ENCODE data around the gene SLC26A4. TPM values are rescaled to one million over a fixed set of nuclear protein-coding genes. Genes with fewer than 3 reads are reported as not detected.

The SLC26A4 gene
- total and polyA plus RNA-seq, 9 of the 15 experiments (the other 6 are each of a cell fraction or from before 2014, with no cell fraction given): 0.09 to 1.2 (median 0.33) TPM

DNA sequence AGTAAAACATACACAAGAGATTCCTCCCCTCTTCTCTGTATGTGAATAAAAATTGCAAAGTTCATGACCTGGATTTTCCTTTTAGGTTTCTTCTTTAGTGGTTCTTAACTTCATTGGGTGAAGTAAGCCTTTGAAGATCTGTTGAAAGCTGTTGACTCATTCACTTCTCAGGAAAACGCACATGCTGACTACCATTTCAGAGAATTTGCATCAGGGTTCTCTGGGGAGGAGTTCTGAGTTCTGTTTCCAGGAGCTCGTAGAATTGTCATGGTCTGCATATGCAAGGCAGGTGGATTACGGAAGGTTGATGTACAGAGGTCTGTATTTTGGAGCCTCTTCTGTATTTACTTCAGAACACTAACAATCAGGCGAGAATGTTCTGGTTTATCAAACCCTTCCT is 962 bp upstream of the SLC26A4 start:
- WGBS (ENCODE audit: insufficient coverage, low coverage, missing lambda C conversion rate): 5% methylated on average over 4 of the region's 4 CpGs
- ChIA-PET POLR2A (interaction anchor here (0.8 kb wide), 1 partner anchor 39 kb away, joined by 3 read pairs; no protein-coding TSS in a partner anchor), CTCF (ENCODE audit: low intra/inter-chr PET ratio) (no interaction called here)
- ATAC-seq (peak; percentile 88), DNase-seq (ENCODE audit: extremely low read depth in 1 of 4, low spot score in 3 of 4) (peak in 2 of 4 experiments; percentile 39 to 69), FAIRE-seq (peak; percentile 67)
- H3K4me1 ChIP-seq (replicated peaks in 1 of 2; ENCODE audit: control insufficient read depth in 2 of 2, insufficient read depth in 2 of 2, low read length in 2 of 2): peaks cover 12% of the 10 kb centered on the region in 2 experiments; a peak in 4 of 5 replicates
- no peaks in the 10 kb centered on the region for H3K9me3 ChIP-seq (replicated peaks; ENCODE audit: control insufficient read depth, insufficient read depth, low read depth, low read length)
- H4K20me1 ChIP-seq (replicated peaks; ENCODE audit: control insufficient read depth, insufficient read depth, low read length): no peaks in the 10 kb centered on the region
- H3K9me1 ChIP-seq (ENCODE audit: control insufficient read depth, insufficient read depth, low read length): no peaks in the 10 kb centered on the region
- no peaks in the 10 kb centered on the region for H3K27me3 ChIP-seq (ENCODE audit: control insufficient read depth in 2 of 2, insufficient read depth in 2 of 2, low read length in 2 of 2)
- H3K4me2 ChIP-seq (ENCODE audit: insufficient read depth, low read length): peak overlapping the region; percentile 33; the same call in 1 of the 2 replicates
- peak overlapping the region; percentile 56 for H2AFZ ChIP-seq (ENCODE audit: low read depth, low read length)
- no peak overlapping the region for H3K4me3 ChIP-seq
- H3K9ac ChIP-seq (ENCODE audit: insufficient read depth in 1 of 2, low read depth in 2 of 2, low read length in 2 of 2): no peak overlapping the region
- no peaks in the 10 kb centered on the region for H3K36me3 ChIP-seq (ENCODE audit: control insufficient read depth, insufficient read depth, low read length)
- H3K79me2 ChIP-seq (ENCODE audit: control insufficient read depth, insufficient read depth, low read length): no peaks in the 10 kb centered on the region
- in situ Hi-C loops (cut with MboI) (no loop called here), intact Hi-C loops (cut with micrococcal nuclease) (no loop called here)
- peak overlapping the region; percentile 39; the same call in 2 of the 3 replicates for H3K27ac ChIP-seq (ENCODE audit: extremely low read depth, low read depth, low read length)
- BruUV-seq (replicated peaks): no TSS peak
- no peak for TF ChIP-seq PURB (CRISPR knock-in tag; IDR thresholded peaks at IDR 0.05; ENCODE audit: low read depth)
- TF ChIP-seq, protein P1, sequence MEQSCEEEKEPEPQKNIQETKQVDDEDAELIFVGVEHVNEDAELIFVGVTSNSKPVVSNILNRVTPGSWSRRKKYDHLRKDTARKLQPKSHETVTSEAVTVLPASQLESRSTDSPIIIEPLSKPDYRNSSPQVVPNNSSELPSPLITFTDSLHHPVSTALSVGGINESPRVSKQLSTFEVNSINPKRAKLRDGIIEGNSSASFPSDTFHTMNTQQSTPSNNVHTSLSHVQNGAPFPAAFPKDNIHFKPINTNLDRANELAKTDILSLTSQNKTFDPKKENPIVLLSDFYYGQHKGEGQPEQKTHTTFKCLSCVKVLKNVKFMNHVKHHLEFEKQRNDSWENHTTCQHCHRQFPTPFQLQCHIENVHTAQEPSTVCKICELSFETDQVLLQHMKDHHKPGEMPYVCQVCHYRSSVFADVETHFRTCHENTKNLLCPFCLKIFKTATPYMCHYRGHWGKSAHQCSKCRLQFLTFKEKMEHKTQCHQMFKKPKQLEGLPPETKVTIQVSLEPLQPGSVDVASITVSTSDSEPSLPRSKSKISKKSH (CRISPR knock-in tag; IDR thresholded peaks at IDR 0.05): no peak
- TF ChIP-seq CXXC5 (CRISPR knock-in tag; IDR thresholded peaks at IDR 0.05): peak; percentile 76
- TF ChIP-seq RB1 (IDR thresholded peaks at IDR 0.05; ENCODE audit: low read depth): no peak
- TF ChIP-seq JUN (IDR thresholded peaks at IDR 0.05; ENCODE audit: borderline replicate concordance, low read depth, low read length): peak; percentile 84
- no peak for TF ChIP-seq JUN (CRISPR knock-in tag; IDR thresholded peaks at IDR 0.05; ENCODE audit: borderline replicate concordance)
- 0 out of 2 replicates have a peak, but pooled peaks have one; percentile 57 for TF ChIP-seq NBN (IDR thresholded peaks at IDR 0.05; ENCODE audit: low read depth)
- TF ChIP-seq KLF1 (tag; IDR thresholded peaks at IDR 0.05): no peak
- peak; percentile 77; the same call in 1 of the 2 replicates for TF ChIP-seq ZNF175 (CRISPR knock-in tag; IDR thresholded peaks at IDR 0.05; ENCODE audit: low read depth)
- peak; percentile 81 for TF ChIP-seq SMARCA4 (IDR thresholded peaks at IDR 0.05)
- no peak for TF ChIP-seq RFX7 (CRISPR knock-in tag; IDR thresholded peaks at IDR 0.05)
- TF ChIP-seq STAG1 (CRISPR knock-in tag; IDR thresholded peaks at IDR 0.05; ENCODE audit: borderline replicate concordance): no peak
- TF ChIP-seq RBFOX2 (IDR thresholded peaks at IDR 0.05; ENCODE audit: low read depth, low read length): no peak
- no peak for TF ChIP-seq OTX1 (CRISPR knock-in tag; IDR thresholded peaks at IDR 0.05)
- TF ChIP-seq, protein P2, sequence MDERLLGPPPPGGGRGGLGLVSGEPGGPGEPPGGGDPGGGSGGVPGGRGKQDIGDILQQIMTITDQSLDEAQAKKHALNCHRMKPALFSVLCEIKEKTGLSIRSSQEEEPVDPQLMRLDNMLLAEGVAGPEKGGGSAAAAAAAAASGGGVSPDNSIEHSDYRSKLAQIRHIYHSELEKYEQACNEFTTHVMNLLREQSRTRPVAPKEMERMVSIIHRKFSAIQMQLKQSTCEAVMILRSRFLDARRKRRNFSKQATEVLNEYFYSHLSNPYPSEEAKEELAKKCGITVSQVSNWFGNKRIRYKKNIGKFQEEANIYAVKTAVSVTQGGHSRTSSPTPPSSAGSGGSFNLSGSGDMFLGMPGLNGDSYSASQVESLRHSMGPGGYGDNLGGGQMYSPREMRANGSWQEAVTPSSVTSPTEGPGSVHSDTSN (CRISPR knock-in tag; IDR thresholded peaks at IDR 0.05; ENCODE audit: low read depth): no peak
- TF ChIP-seq, protein P2 (tag; conservative IDR thresholded peaks at IDR 0.05; ENCODE audit: low read depth): peak; percentile 34
- TF ChIP-seq, protein P3, sequence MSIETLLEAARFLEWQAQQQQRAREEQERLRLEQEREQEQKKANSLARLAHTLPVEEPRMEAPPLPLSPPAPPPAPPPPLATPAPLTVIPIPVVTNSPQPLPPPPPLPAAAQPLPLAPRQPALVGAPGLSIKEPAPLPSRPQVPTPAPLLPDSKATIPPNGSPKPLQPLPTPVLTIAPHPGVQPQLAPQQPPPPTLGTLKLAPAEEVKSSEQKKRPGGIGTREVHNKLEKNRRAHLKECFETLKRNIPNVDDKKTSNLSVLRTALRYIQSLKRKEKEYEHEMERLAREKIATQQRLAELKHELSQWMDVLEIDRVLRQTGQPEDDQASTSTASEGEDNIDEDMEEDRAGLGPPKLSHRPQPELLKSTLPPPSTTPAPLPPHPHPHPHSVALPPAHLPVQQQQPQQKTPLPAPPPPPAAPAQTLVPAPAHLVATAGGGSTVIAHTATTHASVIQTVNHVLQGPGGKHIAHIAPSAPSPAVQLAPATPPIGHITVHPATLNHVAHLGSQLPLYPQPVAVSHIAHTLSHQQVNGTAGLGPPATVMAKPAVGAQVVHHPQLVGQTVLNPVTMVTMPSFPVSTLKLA (conservative IDR thresholded peaks at IDR 0.05): peak in 1 of 2 experiments; percentile 47; a peak in 1 of 4 replicates
- TF ChIP-seq PCBP2 (IDR thresholded peaks at IDR 0.05; ENCODE audit: low read depth, low read length, poor library complexity, severe bottlenecking): no peak
- no peak; the same call in 1 of the 2 replicates for TF ChIP-seq ZNF668 (CRISPR knock-in tag; IDR thresholded peaks at IDR 0.05)
